Tibial artery (tissue), 4 donors: ENCODE results near the gene GRM5.

ENCODE experiments used
- DNase-seq, 2 donors: peaks; one replicate each; pipeline ENCODE4 v3.0.0-alpha.2; 2019
- H3K27ac ChIP-seq, 2 donors: fragments of 200-600 bp; sonication (generic) in 1 of 2; 1 replicate in 1 of 2; 2 replicates in 1 of 2; pipeline ENCODE4 v1.5.1; 2018 to 2019; ENCODE audit warnings: mild to moderate bottlenecking in 1 of 2
- H3K27me3 ChIP-seq, 2 donors: fragments of 200-600 bp; sonication (generic) in 1 of 2; one replicate each; pipeline versions ENCODE4 v1.5.1 to v1.6.0; 2016 to 2019
- H3K36me3 ChIP-seq, 3 donors: fragments of 200-600 bp; sonication (generic) in 2 of 3; one replicate each; pipeline ENCODE4 v1.5.1; 2016 to 2019; ENCODE audit warnings: mild to moderate bottlenecking in 2 of 3
- H3K4me1 ChIP-seq, 4 donors: fragments of 200-600 bp; sonication (generic) in 2 of 4; 1 replicate in 3 of 4; 2 replicates in 1 of 4; pipeline ENCODE4 v1.5.1; 2016 to 2019
- H3K4me3 ChIP-seq, 2 donors: fragments of 200-600 bp; sonication (generic) in 1 of 2; 1 replicate in 1 of 2; 2 replicates in 1 of 2; pipeline ENCODE4 v1.5.1; 2018 to 2019; ENCODE audit warnings: mild to moderate bottlenecking in 2 of 2
- H3K9me3 ChIP-seq, 3 donors: fragments of 200-600 bp; sonication (generic) in 1 of 3; one replicate each; pipeline ENCODE4 v1.5.1; 2016 to 2019
- intact Hi-C: fragments of 100-400 bp; cut with DNase I; formaldehyde crosslinking; loops from one replicate; pipeline ENCODE4 v1.15.0; 2023; ENCODE audit warnings: low total_unique reads
- TF ChIP-seq, protein P1 (sequence below), 2 experiments: fragments of 200-600 bp in 1 of 2; fragments of 450-650 bp in 1 of 2; IDR thresholded peaks; one replicate each; pipeline ENCODE4 v1.5.1; 2017 to 2019; ENCODE audit warnings: antibody characterized with exemption in 2 of 2, mild to moderate bottlenecking in 1 of 2, moderate library complexity in 1 of 2

The GRM5 gene

DNA sequence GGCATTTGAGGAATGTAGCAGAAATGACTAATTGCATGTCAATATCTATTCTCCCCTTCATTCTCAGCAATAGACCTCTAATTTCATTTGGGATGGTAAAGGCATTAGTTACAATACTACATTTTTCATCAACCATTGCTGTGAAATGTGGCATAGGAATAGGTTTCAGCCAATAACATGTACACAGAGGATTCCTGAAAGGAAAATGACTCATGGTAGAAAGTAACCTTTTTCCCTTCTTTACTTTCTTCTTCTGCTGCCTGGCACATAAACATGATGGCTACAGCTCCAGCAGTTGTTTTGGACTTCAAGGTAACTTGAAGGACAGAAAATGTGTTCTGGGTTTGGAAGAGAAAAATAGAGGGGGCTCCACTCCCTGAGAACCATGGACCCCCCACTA, 496.4 kb downstream of the GRM5 start:
- no peak overlapping the region for H3K27ac ChIP-seq
- TF ChIP-seq, protein P1, sequence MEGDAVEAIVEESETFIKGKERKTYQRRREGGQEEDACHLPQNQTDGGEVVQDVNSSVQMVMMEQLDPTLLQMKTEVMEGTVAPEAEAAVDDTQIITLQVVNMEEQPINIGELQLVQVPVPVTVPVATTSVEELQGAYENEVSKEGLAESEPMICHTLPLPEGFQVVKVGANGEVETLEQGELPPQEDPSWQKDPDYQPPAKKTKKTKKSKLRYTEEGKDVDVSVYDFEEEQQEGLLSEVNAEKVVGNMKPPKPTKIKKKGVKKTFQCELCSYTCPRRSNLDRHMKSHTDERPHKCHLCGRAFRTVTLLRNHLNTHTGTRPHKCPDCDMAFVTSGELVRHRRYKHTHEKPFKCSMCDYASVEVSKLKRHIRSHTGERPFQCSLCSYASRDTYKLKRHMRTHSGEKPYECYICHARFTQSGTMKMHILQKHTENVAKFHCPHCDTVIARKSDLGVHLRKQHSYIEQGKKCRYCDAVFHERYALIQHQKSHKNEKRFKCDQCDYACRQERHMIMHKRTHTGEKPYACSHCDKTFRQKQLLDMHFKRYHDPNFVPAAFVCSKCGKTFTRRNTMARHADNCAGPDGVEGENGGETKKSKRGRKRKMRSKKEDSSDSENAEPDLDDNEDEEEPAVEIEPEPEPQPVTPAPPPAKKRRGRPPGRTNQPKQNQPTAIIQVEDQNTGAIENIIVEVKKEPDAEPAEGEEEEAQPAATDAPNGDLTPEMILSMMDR (IDR thresholded peaks at IDR 0.05): no peak
- H3K4me3 ChIP-seq: no peak overlapping the region
- no peaks in the 10 kb centered on the region for H3K36me3 ChIP-seq
- H3K27me3 ChIP-seq: no peaks in the 10 kb centered on the region
- no peak for DNase-seq
- H3K9me3 ChIP-seq: no peaks in the 10 kb centered on the region
- intact Hi-C loops: no loop called here
- no peaks in the 10 kb centered on the region for H3K4me1 ChIP-seq

DNA sequence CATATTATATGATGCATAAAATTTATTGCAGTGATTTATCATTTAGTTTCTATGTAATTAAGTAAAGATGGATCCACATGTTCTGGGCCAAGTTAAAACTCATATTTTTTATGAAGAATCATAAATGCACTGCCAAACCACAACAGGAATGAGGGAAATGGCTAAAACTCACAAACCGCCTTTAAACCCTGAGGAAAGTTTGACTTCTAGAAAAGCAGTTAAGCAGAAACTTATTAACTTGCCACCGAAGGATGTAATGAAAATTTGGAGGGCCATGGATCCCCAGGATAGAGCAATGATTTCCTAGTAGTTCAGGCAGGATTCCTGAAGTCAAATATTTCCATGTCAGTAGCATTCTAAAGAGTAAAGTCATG, 510.0 kb downstream of the GRM5 start:
- no peak overlapping the region for H3K27ac ChIP-seq
- TF ChIP-seq, protein P1 (IDR thresholded peaks at IDR 0.05): no peak
- peaks cover 0 to 3% (median 0%) of the 10 kb centered on the region in 4 donors for H3K4me1 ChIP-seq
- H3K4me3 ChIP-seq: no peak overlapping the region
- no peak for DNase-seq
- intact Hi-C loops: no loop called here
- H3K27me3 ChIP-seq: no peaks in the 10 kb centered on the region
- no peaks in the 10 kb centered on the region for H3K36me3 ChIP-seq
- no peaks in the 10 kb centered on the region for H3K9me3 ChIP-seq

DNA sequence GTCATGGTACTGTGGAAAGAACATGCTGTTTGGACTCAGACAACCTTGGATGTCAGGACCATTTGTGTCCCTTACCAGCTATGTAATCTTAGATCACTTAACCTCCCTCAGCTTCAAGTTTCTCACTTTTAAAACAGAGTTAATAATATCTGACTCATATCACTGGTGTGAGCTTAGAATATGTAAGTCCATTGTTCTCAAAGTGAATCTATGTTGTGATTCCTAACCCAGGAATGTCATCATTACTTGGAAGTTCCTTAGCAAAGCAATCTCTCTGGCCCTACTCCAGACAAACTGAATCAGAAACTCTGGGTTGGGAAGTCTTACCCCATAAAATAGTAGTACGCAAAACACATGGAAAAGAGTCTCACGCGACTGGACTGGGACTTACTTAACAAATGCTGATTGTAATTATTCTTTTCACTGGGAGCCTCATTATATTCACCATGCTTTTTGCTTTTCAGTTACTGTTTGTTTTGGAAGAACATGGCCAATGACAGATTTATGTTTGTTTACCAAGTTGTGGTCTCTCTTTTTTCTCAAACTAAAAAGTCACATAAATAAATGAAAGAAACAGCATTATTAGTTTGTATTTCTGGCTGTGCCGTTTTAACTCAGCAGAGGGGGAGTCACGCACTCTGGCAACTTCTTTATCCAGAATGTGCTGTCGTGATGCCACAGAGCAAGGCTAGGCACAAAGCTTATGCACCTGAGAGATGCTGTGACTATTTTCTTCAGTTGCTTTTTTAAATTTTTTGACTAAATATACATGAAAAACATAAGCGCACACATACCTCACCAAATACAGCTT, 510.6 kb downstream of the GRM5 start:
- Histone ChIP-seq H3K4me1 (peaks cover 0 to 3% (median 0%) of the 10 kb centered on the region in 4 donors), H3K4me3 (no peak overlapping the region), H3K27ac (no peak overlapping the region), H3K36me3 (no peaks in the 10 kb centered on the region), H3K9me3 (no peaks in the 10 kb centered on the region), H3K27me3 (no peaks in the 10 kb centered on the region)
- TF ChIP-seq, protein P1 (IDR thresholded peaks at IDR 0.05): no peak
- peak in 1 of 2 donors; percentile 45 for DNase-seq
- intact Hi-C loops: no loop called here

DNA sequence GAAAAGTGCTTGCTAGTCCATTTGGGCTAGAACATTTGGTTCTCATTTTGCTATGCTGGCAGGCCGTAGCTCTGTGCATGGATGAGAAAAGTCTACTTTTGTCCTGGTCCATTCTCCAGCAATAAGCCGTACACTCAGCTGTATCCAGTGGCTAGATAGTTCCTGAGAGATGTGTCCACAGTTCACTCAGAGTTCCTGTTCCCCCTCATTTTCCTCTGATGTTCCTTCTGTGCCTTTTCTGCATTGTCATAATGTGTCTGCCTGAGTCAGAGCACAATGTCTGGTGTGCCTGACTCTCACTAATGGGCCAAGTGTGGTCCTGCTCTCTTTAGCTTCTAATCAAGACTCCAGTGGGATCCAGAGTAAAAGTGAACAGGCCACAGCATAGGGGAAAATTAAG, 512.6 kb downstream of the GRM5 start:
- intact Hi-C loops: no loop called here
- Histone ChIP-seq H3K27me3 (no peaks in the 10 kb centered on the region), H3K9me3 (no peaks in the 10 kb centered on the region), H3K27ac (no peak overlapping the region), H3K36me3 (no peaks in the 10 kb centered on the region), H3K4me3 (no peak overlapping the region), H3K4me1 (peaks cover 0 to 3% (median 0%) of the 10 kb centered on the region in 4 donors)
- no peak for DNase-seq
- TF ChIP-seq, protein P1 (IDR thresholded peaks at IDR 0.05): no peak

DNA sequence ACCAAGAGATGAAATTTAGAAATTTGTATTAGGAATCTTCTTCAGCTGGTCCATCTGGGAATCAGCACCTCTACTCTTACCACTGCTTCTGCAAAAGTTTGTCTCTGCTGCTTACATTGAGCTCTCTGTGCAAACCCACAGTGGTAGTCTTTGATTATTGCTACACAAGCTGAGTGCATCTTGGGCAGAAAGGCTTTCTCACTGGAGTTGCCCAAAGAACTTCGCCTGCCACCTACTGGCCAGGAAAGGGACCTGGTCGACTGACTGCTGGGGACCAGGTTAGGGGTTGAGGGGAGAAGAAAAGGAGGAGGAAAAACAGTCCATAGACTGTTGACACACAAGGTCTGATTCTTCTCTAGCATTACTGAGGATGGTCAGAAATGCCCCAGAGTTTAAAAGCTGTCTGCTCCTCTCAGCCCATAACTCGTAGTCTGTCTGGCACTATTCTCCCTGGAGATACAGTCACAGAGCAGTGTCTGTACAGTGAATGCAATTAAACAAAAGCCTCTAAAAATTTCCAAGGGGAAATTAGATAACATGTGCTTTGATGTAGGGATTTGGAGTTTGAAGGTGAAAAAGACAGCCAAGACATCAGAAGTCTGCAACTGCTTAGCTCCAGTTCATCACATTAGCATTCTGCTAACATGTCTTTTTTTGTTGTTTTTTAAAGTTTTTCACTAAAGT, 513.3 kb downstream of the GRM5 start:
- no peak for DNase-seq
- Histone ChIP-seq H3K36me3 (no peaks in the 10 kb centered on the region), H3K27me3 (no peaks in the 10 kb centered on the region), H3K9me3 (no peaks in the 10 kb centered on the region), H3K4me3 (no peak overlapping the region), H3K27ac (no peak overlapping the region), H3K4me1 (peaks cover 0 to 3% (median 0%) of the 10 kb centered on the region in 4 donors)
- intact Hi-C loops: no loop called here
- TF ChIP-seq, protein P1 (IDR thresholded peaks at IDR 0.05): no peak
